DMS53 treated with DMSO at 0.1 percent for 48 hours (cell line): ENCODE data around the gene ATP10B.
"Not testable (repeated sequence)": the region's sequence is repeated elsewhere in the genome, so short reads cannot be mapped to it uniquely, and the experiment has no call there.

ENCODE experiments used
- DNase-seq: peaks from one replicate; lab custom pipeline; 2025; ENCODE audit not compliant: unreplicated experiment; lab: John Stamatoyannopoulos, UW

Gene ATP10B

DNA sequence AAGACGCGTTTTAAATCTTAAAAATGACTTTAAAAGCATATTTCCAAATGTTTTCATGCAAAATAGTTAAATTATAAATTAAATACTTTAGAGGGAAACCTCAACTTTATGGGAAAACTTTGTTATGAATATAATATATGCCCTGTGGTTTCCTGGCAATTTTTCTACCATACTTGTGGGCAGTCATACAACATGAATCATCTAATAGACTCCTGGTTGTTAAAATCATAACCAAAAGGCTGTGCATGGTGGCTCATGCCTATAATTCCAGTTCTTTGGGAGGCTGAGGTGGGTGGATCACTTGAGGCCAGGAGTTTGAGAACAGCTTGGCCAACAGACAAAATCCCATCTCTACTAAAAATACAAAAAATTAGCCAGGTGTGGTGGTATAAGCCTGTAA lies 18.2 kb downstream of the ATP10B start:
- DNase-seq, result no peak

DNA sequence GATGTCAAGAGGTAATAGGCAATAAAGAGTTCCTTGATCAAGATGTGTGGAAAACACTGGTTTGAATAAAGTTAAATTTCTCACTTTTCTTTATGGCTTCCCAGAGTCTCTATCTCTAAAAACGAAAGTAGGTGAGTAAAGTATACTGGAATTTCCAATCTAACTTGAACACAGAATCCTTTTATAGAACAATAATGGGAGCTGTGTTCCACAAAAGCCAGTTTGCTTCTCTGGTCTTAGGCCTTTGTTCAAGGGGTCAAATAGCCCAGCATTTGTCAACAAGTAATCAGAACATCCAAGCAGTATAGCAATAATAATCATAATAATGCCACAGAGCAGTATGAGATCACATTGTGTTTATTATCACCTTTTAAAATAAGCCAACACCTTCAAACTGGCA lies 20.2 kb downstream of the ATP10B start:
- no peak for DNase-seq

DNA sequence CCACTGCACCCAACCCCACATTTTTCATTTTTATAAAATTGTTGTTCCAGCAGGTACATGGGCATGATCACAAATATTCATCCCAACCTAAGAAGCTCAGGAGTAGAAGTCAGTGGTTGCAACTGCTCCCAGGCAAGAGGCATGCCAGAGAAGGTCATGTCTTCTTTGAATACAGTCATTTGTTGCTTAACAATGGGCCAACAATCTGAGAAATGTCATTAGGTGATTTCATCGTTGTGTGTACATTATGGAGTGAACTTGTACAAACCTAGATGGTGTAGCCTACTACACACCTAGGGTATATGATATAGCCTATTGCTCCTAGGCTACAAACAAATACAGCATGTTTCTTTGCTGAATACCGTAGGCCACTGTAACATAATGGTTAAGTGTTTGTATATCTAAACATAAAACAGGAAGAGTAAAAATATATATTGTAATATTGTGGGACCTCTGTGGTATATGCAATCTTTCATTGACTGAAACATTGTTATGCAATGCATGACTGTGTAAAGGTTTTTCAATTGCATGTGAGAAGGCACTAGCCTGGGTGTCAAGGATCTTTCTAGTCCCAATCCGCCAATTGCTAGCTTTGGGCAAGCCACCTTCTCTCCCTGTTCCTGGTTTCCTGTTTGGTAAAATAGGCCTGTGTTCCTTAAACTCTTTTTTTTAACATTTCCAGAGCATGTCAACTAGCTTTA lies 27.6 kb downstream of the ATP10B start:
- DNase-seq, result no peak

DNA sequence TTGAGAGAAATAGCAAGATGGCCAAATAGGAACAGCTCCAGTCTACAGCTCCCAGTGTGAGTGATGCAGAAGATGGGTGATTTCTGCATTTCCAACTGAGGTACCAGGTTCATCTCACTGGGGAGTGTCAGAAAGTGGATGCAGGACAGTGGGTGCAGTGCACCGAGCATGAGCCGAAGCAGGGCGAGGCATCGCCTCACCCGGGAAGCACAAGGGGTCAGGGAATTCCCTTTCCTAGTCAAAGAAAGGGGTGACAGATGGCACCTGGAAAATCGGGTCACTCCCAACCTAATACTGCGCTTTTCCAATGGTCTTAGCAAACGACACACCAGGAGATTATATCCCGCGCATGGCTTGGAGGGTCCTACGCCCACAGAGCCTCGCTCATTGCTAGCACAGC lies 39.0 kb downstream of the ATP10B start:
- not testable (repeated sequence) for DNase-seq

DNA sequence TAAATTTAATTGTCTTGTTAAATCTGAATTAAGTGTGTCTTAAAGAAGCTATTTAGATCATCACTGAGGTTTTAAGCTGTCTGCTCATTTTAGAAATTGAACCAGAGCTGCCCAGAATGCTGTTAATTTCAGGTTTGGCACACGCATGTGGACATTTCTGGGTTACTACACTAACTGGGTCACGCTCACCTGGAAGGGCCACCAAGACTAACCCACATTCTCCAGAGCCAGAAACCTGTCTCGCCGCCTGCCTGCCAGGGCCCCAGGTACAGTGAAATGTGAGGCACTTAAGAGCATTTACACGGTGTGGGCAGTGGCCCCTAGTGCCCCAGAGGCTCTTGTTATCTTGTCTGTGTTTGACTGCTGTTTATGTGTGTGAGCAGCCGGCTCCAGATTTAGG lies 46.6 kb downstream of the ATP10B start:
- no peak for DNase-seq

DNA sequence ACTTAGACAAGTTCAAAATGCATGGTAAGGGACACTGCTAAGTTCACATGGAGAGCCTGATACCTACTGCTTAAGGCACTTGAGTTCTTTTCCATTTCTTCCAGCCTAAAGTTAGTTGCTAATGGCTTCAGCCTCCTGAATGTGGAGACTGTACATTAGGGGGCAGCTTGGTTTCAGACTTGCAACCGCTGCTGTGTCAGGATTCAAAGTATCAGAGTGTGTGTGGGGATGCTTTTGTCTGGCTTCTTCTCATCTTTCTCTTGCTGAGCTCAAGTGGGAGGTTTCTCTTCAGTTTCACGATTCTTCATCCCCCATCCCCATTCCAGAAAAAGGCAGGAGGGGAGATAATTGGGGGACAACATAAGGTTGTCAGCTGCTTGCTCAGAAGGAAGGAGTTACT lies 49.4 kb downstream of the ATP10B start:
- peak; percentile 8 for DNase-seq

- no peak for DNase-seq
Observed at GRCh38 chr5:160800375-160801275, 51.4 kb downstream of the ATP10B start.

DNA sequence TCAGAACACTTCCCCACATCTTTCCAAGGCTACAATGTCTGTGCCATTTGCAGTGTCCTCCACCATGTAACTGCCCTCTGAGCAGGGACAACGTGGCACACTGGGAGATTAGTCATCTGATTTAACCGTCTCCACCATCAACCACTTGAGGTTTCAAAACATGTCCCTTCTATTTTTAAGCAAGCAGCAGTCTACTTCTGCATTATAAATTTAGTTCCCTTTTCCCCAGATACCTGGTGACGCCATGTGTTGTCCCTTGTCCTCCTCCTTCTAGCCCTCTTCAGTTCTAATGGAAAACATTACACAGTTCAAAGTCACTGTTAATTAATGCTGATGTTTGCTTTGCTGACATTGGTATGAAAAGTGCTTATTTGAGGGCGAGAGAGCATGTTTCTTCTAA lies 52.8 kb downstream of the ATP10B start:
- DNase-seq, result peak; percentile 7

DNA sequence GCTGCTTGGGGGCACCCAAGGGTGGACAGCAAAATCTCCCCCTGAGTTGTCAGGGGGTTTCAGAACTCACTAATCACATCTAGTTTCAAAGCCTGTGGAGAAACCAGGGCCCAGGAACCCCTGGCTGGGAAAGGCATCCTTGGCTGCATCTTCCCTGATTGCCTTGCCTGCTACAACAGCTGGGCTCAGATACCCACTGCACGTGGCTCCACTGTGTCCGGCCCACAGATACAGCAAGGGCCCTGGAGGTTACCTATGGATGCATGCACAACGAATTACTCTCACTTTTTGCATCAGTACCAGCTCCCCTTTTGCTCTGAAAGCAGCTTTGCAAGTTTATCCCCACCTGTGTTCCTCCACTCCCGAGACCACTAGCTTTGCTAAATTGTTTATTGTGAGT lies 55.0 kb downstream of the ATP10B start:
- DNase-seq, result no peak

GRCh38 chr5:160793530-160793899 lies 58.5 kb downstream of the ATP10B start:
- no peak for DNase-seq

- DNase-seq, result no peak
Observed at GRCh38 chr5:160792732-160793529, 59.1 kb downstream of the ATP10B start.

- DNase-seq, result no peak
Observed at GRCh38 chr5:160792281-160792680, 59.7 kb downstream of the ATP10B start.

- no peak for DNase-seq
Observed at GRCh38 chr5:160789219-160789859, 62.7 kb downstream of the ATP10B start.

GRCh38 chr5:160788102-160788660 lies 63.8 kb downstream of the ATP10B start:
- DNase-seq, result no peak

DNA sequence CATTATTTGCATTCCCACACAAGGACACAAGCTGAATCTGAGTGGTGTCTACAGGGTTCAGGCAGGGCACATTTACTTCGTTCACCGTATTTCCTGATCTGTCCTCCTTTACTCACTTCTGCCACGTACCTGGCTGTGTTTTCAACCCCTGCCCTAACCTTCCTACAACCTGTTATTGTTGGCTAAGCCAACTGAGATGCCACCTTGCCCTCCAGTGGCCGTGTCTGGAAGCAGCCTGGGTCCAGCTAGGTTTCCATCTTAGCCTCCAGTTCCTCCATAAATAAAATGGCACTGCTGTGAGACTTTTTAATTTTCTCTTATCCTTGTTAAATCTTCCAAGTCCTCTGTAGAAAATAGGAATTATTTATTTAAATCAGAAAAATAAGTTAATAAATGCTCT lies 64.8 kb downstream of the ATP10B start:
- DNase-seq, result peak; percentile 69

- no peak for DNase-seq
Observed at GRCh38 chr5:160774666-160775315, 77.2 kb downstream of the ATP10B start.

- no peak for DNase-seq
Observed at GRCh38 chr5:160773646-160774410, 78.2 kb downstream of the ATP10B start.

- no peak for DNase-seq
Observed at GRCh38 chr5:160772854-160773253, 79.2 kb downstream of the ATP10B start.

GRCh38 chr5:160770718-160771117 lies 81.3 kb downstream of the ATP10B start:
- DNase-seq, result no peak

GRCh38 chr5:160769301-160769700 lies 82.7 kb downstream of the ATP10B start:
- DNase-seq, result peak; percentile 13
